Keratinocyte (primary cell): Measurements from ENCODE around the gene FLNB. TPM values are rescaled to one million over a fixed set of nuclear protein-coding genes. Genes with fewer than 3 reads are reported as not detected.

Experiments
- DNase-seq: peaks from one replicate; pipeline ENCODE4 v3.0.0-alpha.2; 2011; ENCODE audit warnings: low read depth, missing footprints, low spot score
- FAIRE-seq: peaks from 2 replicates; lab custom pipeline; 2011; peaks lifted over from hg19 to GRCh38; lab: Jason Lieb, UNC
- H2AFZ ChIP-seq: 2 replicates; pipeline ENCODE4 v1.6.0; 2012; ENCODE audit warnings: low read length, control low read depth, inconsistent platforms; ENCODE audit not compliant: control insufficient read depth
- H3K27ac ChIP-seq: 2 replicates; pipeline ENCODE4 v1.5.1; 2011; ENCODE audit warnings: low read length; ENCODE audit not compliant: control insufficient read depth, insufficient read depth
- H3K27me3 ChIP-seq: 3 replicates; pipeline ENCODE4 v1.6.0; 2011; ENCODE audit warnings: low read length; ENCODE audit not compliant: control insufficient read depth, insufficient read depth; ENCODE audit errors: extremely low read depth
- H3K36me3 ChIP-seq, 2 experiments: 2 replicates in 1 of 2; 3 replicates in 1 of 2; pipeline ENCODE4 v1.5.1; 2011; ENCODE audit warnings: low read length in 2 of 2, mild to moderate bottlenecking in 1 of 2; ENCODE audit not compliant: control insufficient read depth in 2 of 2, insufficient read depth in 2 of 2; ENCODE audit errors: extremely low read depth in 1 of 2
- H3K4me1 ChIP-seq: 3 replicates; pipeline ENCODE4 v1.5.1; 2011; ENCODE audit warnings: low read length; ENCODE audit not compliant: control insufficient read depth, insufficient read depth; ENCODE audit errors: extremely low read depth
- H3K4me2 ChIP-seq: 3 replicates; pipeline ENCODE4 v1.6.0; 2011; ENCODE audit warnings: low read depth, low read length; ENCODE audit not compliant: control insufficient read depth, insufficient read depth; ENCODE audit errors: extremely low read depth
- H3K4me3 ChIP-seq, 3 experiments: fragments of 200-600 bp in 1 of 3; sonication (generic) in 1 of 3; 2 replicates in 2 of 3; 3 replicates in 1 of 3; pipeline ENCODE4 v1.5.1; 2011 to 2016; ENCODE audit warnings: low read length in 3 of 3, mild to moderate bottlenecking in 3 of 3, control low read depth in 2 of 3, inconsistent platforms in 1 of 3, low read depth in 1 of 3, mixed read lengths in 1 of 3, mixed run types in 1 of 3, moderate library complexity in 1 of 3; ENCODE audit not compliant: control insufficient read depth in 2 of 3, insufficient read depth in 2 of 3; ENCODE audit errors: extremely low read depth in 1 of 3
- H3K79me2 ChIP-seq: 2 replicates; pipeline ENCODE4 v1.6.0; 2012; ENCODE audit warnings: low read length; ENCODE audit not compliant: control insufficient read depth, insufficient read depth
- H3K9ac ChIP-seq: 3 replicates; pipeline ENCODE4 v1.6.0; 2011; ENCODE audit warnings: low read length; ENCODE audit not compliant: control insufficient read depth, insufficient read depth; ENCODE audit errors: extremely low read depth
- H3K9me1 ChIP-seq: 3 replicates; pipeline ENCODE4 v1.6.0; 2011; ENCODE audit warnings: low read length; ENCODE audit not compliant: control insufficient read depth, insufficient read depth; ENCODE audit errors: extremely low read depth
- H3K9me3 ChIP-seq: 2 replicates; pipeline ENCODE4 v1.5.1; 2012; ENCODE audit warnings: low read depth, low read length; ENCODE audit not compliant: control insufficient read depth
- H4K20me1 ChIP-seq: 3 replicates; pipeline ENCODE4 v1.6.0; 2011; ENCODE audit warnings: low read length; ENCODE audit not compliant: control insufficient read depth, insufficient read depth; ENCODE audit errors: extremely low read depth
- CTCF ChIP-seq, 3 experiments: IDR thresholded peaks in 1 of 3; conservative IDR thresholded peaks in 1 of 3; optimal IDR thresholded peaks in 1 of 3; 2 replicates in 2 of 3; 3 replicates in 1 of 3; pipeline versions ENCODE3 to v1.5.1; 2011; ENCODE audit warnings: low read length in 3 of 3, mild to moderate bottlenecking in 3 of 3, moderate library complexity in 2 of 3, control low read depth in 1 of 3, inconsistent platforms in 1 of 3; ENCODE audit not compliant: insufficient read depth in 2 of 3; ENCODE audit errors: extremely low read depth in 1 of 3
- EZH2 ChIP-seq: IDR thresholded peaks from one replicate; pipeline ENCODE4 v1.6.1; 2012; ENCODE audit warnings: inconsistent platforms, mild to moderate bottlenecking, low read length, moderate library complexity
- dilution Hi-C: fragments of 300-500 bp; cut with MboI; formaldehyde crosslinking; loops from one replicate; pipeline ENCODE4 v1.7.0; 2020; ENCODE audit warnings: low sequenced_read_pairs; ENCODE audit not compliant: extremely low pct_ligation_motif_present
- polyA plus RNA-seq, 5 experiments: library from polyadenylated mRNA; depleted of rRNA in 3 of 5; stranded (reverse) in 3 of 5; stranded (forward) in 1 of 5; unstranded in 1 of 5; fragments of >200 nt; gene quantifications; 1 replicate in 1 of 5; 2 replicates in 3 of 5; 3 replicates in 1 of 5; pipeline versions ENCODE4 v1.2.1 to v1.2.3, GENCODE V29; 2011 to 2012; ENCODE audit warnings: missing spikeins in 2 of 5, low read depth in 1 of 5, low replicate concordance in 1 of 5

The FLNB gene
- polyA plus RNA-seq, 1 donor (not counting 4 experiments of a cell fraction or from before 2014, with no cell fraction given) = 289 TPM

- H3K9me1 ChIP-seq = peaks cover 2% of the 10 kb centered on the region
- H3K4me2 ChIP-seq = peak overlapping the region; percentile 73
- no peaks in the 10 kb centered on the region for H3K27me3 ChIP-seq
- peaks cover 14% of the 10 kb centered on the region for H3K79me2 ChIP-seq
- H3K27ac ChIP-seq = peak overlapping the region; percentile 90
- peak overlapping the region; percentile 80 for H2AFZ ChIP-seq
- TF ChIP-seq EZH2 (no peak), CTCF (optimal IDR thresholded peaks at IDR 0.05 in 1 of 3, IDR thresholded peaks at IDR 0.05 in 1 of 3, conservative IDR thresholded peaks at IDR 0.05 in 1 of 3; ENCODE audit: extremely low read depth in 1 of 3, insufficient read depth in 2 of 3, low read length in 3 of 3) (no peak)
- H3K4me3 ChIP-seq = peak overlapping the region in 1 of 3 experiments; percentile 36
- peaks cover 50% of the 10 kb centered on the region for H3K4me1 ChIP-seq
- FAIRE-seq = peak; percentile 80
- H4K20me1 ChIP-seq = no peaks in the 10 kb centered on the region
- no peaks in the 10 kb centered on the region for H3K36me3 ChIP-seq
- peak overlapping the region; percentile 68 for H3K9ac ChIP-seq
- no peak for DNase-seq
- H3K9me3 ChIP-seq = no peaks in the 10 kb centered on the region
- dilution Hi-C loops = no loop called here
These were observed 48.6 kb upstream of the FLNB start for GRCh38 chr3:57959423-57960173.

GRCh38 chr3:57960174-57960505 is 48.1 kb upstream of the FLNB start:
- Histone ChIP-seq H3K4me1 (peaks cover 53% of the 10 kb centered on the region), H3K27ac (peak overlapping the region; percentile 90), H3K4me3 (peak overlapping the region in 1 of 3 experiments; percentile 33), H2AFZ (peak overlapping the region; percentile 80), H4K20me1 (no peaks in the 10 kb centered on the region), H3K4me2 (peak overlapping the region; percentile 73), H3K36me3 (no peaks in the 10 kb centered on the region), H3K9me1 (peaks cover 2% of the 10 kb centered on the region), H3K9ac (peak overlapping the region; percentile 68), H3K9me3 (no peaks in the 10 kb centered on the region), H3K27me3 (no peaks in the 10 kb centered on the region), H3K79me2 (peaks cover 15% of the 10 kb centered on the region)
- dilution Hi-C loops = no loop called here
- TF ChIP-seq EZH2 (no peak), CTCF (optimal IDR thresholded peaks at IDR 0.05 in 1 of 3, IDR thresholded peaks at IDR 0.05 in 1 of 3, conservative IDR thresholded peaks at IDR 0.05 in 1 of 3; ENCODE audit: extremely low read depth in 1 of 3, insufficient read depth in 2 of 3, low read length in 3 of 3) (no peak)
- DNase-seq (no peak), FAIRE-seq (no peak)
